DMS 273 (cell line): ENCODE measurements around the gene TTLL8.

ENCODE experiments used
- DNase-seq: peaks from one replicate; lab custom pipeline; 2025; ENCODE audit not compliant: unreplicated experiment; lab: John Stamatoyannopoulos, UW

Gene TTLL8

DNA sequence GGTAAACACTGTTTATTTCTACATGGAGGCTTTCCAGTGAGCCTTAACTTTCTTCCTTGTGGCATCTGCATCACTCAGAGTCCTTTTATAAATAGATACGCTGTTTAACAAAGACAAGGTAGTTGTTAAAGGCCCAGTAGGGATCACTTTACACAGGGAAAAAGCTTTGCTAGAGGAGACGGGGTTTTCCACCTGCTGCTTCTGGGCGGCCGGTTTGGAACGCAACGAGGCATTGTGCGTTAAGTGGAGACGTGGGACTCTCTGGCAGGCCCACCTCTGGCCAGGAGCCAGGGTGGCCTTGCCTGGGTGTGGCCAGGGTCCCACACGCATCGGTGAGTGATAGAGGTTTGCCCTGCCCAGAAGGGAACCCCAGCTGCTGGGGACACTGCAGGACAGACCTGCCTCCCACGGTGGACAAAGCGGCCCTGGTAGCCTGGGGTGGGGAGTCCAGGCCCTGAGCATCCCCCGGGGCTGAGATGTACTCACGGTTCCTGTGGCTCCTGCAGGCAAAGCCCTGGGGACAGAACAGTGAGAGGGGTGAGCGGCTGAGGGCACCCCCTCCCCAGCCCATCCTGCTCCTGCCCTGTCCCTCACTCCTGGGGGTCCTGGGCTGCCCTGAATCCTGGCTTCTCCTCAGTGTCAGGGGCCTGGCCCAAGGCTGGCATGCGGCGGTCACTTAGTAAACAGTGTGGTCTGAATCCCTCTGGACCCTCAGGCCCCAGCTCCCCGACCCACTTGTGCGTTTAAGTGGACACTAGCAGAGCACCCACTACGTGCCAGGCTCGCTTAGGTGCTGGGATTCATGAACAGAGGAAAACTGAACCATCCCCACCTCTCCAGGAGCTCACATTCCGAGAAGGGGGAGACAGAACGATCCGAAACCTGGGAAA lies 49.7 kb downstream of the TTLL8 start:
- no peak for DNase-seq

DNA sequence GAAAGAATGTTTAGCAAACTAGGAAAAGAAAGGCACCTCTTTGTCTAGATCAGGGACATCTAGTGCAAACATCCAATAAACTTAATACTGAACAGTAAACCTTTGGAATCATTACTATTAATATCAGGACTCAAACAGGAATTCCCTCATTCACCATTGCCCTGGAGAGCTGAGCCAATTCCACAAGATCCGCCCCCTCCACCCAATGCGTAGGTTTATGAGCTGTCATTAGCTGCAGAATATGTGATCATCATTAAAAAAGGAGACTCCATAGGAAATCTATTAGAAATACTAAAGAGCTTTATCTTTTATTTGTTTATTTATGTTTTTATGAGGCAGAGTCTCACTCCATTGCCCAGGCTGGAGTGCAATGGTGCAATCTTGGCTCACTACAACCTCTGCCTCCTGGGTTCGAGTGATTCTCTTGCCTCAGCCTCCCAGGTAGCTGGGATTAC lies 51.0 kb downstream of the TTLL8 start:
- no peak for DNase-seq

DNA sequence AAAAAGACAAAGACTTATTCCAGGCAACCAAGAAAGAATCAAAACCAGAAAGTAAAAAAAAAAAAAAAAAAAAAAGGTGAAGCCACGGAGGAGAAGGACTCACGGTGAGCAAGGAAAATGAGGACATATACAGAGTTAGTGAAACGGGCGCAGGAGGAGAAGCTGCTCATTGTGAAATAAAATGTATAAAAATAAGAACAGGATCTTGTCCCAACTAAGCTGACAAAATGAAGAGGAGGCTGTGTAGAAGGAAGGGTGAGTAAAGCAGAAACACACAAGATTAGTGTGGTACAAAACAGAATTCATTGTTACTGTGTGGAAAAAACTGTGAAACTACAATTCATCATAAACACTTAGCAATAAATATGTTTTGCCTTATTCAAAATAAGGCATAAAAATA lies 53.2 kb downstream of the TTLL8 start:
- DNase-seq, result no peak

DNA sequence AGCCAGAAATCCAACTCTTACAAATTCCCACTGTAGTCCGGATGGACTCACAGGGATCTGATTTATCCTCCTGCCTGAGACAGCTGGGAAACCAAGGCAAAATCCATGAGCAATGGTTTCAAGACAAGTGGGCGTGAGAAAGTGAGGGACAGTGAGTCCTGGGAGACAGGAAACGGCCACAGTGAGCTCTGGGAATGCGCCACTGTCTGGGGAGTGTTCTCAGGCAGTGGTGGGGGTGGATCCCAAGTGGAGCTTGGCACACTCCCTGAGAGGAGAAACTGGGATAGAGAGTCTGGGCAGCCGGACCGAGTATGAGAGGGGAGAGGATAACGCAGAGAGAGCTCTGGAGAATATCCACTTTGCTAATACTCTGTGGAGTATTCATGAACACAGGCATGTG lies 55.3 kb downstream of the TTLL8 start:
- no peak for DNase-seq

DNA sequence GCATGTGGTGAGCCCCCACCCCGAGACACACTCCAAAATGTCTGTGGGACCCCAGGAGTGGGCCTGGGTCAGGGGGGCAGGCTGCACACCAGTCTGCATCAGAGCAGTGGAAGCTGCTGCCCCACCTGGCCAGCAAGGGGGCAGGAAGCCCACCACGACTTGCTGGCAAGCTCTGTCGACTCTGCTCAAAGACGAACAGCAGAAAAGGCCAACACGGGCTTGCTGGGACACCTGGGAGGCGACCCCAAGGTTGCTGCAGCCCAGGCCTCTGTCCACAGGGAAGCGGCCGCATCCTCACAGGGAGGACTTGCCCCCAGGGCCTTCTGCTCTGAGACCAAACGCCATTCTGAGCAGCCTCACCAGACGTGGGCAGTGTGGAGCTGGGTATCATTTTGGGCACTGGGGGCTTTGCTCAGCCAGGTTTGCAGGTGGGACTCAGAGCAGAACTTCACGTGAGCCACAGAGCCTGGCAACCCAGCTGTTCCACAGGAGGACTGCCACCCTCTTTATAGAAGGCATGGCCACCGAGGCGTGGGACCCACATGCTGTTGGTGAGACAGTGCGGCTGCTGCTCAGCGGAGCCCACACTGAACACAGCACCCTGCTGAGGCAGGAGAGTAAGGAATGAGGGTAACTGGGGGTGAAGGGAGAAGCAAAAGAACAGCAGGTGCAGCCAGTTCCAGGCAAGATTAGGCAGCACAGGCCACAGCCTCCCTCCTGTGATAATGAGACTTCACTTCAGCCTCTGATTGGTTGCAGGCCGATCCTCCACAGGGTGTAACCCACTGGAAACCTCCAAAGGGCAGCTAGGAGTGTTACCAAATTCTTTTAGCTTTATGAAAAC lies 56.5 kb downstream of the TTLL8 start:
- peak; percentile 20 for DNase-seq

DNA sequence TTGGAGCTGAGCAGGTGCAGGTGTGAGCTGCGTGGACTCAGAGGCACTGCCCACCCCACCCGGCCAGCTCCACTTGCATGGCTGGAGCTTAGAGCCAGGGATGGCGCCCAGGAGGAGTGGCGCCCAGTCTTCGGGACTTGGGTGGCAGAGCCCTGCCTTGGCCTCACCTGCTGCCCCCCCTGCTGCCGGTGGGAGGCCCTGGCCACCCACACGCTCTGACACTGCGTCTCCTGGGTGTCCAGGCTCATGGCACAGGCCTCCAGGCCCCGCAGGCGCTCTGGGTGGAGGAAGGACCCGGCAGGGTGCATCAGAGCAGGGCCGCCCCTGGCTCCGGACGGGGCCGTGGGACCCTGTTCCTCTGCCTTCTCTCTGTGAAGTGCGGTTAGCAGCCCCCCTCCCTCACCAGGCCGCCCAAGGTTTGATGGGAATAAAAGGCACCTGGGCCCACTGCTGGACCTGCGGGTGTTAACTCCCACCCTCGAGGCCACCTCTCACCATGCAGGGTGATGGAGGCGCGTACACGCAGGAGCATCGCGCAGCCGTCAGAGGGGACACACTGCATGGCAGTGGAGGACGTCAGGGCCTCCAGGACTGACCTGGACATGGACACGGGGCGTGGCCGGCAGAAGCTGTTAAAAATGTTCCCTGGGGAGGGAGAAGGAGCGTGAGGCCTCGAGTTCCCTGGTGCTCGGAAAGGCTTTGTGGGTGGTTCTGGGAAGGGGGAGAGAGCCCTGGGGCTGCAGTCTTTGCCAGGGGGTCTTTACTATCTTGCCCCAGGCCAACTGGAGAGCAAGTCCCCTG lies 57.3 kb downstream of the TTLL8 start:
- DNase-seq, result no peak

DNA sequence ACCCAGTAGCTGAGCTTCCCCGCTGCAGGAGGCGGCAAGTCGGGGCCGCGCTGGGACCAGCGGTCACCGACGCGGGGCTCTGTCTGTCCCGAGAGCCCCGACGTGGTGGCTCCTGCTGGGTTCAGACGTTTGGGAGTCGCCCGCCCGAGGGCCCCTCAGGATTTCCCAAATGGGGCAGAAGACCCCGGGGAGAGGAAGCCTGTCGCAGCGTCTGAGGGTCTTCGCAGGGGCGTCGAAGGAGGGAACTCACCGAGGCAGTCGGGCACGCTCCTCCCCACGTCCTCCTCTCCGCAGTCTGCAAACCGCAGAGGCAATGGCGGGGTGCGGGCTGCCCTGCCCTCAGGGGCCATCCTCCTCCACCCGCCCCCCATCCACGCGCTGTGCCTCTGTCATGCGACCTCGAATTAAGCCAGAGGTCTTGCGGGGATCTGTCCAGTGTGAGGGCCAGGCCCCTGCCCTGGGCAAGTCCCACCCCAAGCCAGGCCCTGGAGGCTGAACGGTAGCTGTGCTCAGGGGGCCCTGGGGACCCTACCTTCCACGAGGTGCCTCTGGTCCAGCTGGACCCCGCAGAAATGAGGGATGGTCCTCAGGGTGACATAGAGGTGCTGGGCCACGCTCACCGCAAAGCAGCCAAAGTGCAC lies 58.0 kb downstream of the TTLL8 start:
- no peak for DNase-seq

DNA sequence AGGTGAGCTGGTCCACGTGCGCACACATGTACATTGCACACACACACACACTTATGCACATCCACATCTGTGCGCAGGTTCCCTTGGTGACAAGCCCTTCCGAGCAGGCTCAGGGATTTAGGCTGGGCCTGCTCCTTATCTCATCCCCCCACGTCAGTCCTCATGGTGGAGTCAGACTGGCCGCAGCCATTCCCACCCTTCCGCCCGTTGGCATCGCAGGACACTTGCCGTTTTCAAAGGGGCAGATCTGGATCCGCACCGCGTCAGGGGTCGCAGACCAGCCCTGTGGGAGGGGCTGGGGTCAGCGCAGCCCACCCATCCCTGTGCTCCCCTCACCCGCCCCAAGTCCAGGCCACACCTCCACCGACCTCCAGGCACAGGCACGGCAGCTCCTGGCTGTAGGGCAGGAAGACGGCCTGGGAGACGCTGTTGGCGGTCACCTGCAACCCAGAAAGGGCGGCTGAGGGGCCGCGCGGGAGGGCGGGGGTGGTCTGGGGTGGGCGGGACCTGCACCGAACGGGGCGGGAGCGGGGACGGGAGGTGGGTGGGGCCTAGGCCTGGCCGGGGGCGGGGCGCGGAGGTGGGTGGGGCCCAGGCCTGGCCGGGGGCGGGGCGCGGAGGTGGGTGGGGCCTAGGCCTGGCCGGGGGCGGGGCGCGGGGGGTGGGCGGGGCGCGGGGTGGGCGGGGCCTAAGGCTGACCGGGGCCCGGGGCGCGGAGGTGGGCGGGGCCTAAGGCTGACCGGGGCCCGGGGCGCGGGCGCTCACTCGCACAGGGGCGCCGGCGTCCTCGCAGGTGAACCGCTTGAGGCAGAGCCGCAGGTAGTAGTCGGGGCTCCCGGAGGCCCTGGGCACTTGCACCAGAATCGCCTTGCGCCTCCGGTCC lies 58.8 kb downstream of the TTLL8 start:
- DNase-seq, result no peak

DNA sequence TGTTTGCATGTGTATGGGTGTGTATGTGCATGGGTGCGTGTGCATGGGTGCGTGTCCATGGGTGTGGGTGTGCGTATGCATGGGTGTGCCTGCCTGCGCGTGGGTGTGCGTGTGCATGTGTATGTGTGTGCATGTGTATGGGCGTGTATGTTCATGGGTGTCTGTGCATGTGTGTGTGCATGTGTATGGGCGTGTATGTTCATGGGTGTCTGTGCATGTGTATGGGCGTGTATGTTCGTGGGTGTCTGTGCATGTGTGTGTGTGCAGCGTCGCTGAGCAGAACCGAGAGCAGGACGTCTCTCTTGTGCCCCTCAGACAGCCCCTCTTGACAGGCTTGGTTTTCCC lies 59.4 kb downstream of the TTLL8 start:
- no peak for DNase-seq

DNA sequence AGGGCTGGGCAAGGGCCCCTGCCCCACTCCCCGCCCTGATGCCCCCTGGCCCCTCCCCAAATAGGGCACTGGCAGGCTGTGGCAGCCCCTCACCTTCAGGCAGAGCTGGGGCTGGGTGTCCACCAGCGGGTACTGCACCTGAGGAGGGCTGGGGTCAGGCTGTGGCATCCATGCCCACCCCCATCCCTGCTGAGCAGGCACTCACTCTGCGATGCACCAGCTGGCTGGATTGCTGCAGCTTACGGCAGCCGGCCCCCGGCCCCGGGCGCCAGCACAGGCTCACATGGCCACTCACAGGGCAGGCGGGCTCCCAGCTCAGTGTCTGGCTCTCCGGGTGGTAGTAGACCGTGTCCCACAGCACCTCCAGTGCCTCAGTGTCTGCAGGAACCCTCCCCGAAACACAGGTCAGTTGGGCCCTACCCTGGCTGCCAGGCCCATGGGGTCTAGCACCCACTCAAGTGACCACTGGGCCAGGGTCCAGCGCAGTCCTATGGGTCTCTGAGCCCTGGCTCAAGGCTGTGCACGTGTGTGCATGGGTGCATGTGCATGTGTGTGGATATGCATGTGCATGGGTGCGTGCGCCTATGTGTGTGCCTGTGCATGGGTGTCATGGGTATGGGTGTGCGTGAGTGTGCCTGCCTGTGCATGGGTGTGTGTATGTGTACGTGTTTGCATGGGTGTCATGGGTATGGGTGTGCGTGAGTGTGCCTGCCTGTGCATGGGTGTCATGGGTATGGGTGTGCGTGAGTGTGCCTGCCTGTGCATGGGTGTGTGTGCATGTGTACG lies 60.0 kb downstream of the TTLL8 start:
- DNase-seq, result no peak

DNA sequence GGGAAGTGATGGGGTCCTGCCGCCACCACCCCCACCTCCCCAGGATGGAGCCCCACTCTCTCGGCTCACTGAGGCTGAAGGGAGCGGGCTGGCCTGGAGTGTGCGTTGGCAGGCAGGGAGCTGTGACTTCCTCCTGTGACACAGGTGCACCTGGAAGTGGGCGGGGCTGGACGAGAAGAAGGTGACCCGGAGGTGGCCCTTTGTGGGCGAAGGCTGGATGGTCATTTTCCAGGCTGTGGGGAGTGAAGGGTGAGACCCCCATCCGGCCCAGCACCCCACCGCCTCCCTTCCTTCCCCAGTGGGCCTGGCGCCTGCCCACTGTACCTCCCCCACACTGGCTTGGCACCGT lies 60.9 kb downstream of the TTLL8 start:
- no peak for DNase-seq

DNA sequence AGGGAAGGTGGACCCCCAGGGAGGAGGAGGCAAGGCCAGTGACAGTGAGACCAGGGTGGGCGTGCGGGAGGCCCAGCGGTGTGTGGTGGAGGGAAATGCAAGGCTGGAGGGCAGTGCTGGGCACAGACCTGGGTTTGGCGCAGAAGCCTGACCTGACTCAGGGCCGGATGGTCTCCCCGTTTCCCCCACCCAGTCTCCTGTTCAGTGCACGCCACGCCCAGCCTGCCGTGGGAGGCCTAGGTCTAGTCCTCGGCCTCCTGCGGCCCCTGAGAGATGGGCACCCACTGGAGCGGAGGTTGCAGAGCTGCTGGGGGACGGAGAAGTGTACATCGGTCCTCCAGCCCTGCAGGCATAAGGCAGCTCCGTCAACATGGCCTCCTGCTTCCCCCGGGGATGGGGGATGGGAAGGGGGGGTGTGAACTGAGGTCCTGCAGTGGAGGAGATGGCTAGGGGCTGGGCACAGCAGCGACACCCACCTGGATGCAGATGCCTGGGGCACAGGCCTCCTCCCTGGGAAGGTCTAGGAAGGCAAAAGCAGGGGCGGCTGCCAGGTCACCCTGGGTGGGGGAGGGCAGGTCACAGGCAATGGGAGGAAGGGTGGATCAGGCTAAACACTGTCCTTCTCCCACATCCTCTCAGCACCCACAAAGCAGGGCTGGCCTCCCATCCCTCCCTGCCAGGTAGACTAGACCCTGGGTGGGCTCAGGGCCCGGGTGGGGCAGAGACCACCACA lies 61.4 kb downstream of the TTLL8 start:
- no peak for DNase-seq

DNA sequence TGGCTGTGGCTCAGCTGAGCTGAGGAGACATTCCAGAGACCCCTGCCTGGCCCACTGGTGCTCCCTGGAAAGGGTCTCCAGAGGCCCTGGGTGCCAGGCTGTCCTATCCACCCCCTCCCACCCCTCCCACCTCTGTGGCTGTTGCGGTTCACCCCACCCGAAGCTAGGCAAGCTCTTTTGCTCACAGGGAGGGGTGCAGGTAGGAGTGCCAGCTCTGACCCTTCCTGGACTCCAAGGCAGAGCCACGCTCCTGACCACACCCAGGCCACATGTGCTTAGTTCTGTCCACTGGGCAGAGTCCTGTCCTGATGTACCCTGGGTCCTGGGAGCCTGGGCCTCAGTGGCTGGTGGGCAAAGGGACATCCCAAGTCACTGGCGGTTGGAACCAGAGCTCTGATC lies 62.0 kb downstream of the TTLL8 start:
- no peak for DNase-seq

DNA sequence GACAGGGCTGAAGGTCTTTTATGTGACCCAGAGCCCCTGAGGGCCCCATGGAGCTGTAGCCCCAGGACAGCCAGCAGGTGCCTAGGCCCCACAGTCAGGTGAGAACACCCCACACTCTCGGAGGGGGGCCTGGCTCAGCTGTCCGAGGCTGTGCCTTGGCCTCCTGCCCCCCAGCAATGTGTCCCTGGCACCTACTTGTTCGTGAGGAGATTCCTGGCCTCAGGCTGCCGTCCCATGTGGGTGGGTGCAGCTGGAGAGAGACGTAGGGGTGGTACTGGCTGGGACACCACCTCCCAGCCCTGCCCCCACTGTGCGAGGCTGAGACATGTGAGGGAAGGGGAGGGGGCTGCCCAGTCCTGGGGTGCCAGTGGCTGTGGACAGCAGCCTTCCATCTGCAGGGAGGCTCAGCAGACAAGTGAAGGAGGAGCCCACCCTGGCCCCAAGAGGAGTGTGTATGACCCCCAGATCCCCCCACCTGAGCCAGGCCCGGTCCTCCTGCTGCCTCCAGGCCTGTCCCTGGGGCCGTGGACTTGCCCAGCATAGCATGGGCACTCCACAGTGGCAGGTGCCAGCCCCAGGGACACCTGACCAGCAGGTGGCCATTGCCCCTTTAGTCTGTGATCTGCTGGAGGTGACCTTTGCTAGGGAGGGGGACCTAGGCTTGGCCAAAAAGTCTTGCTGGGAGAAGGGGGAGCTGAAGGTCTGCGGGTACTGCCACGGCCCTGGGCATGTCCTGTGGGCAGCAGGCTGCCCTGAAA lies 62.6 kb downstream of the TTLL8 start:
- DNase-seq, result no peak

DNA sequence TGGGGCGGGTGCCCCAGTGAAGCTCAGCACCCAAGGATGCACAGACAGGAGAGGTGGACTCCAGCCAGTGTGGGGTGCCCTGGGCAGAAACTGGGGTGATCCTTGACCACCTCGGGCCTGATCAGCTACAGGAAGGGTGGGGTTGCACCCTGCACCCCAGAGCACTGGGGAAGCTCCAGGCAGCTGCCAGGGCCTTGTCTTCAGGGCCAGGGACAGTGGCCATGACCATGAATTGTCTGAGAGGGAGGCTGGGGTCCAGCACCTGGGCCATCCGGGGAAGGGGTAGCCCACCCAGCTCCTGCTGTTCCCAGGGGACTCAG lies 63.1 kb downstream of the TTLL8 start:
- no peak for DNase-seq

DNA sequence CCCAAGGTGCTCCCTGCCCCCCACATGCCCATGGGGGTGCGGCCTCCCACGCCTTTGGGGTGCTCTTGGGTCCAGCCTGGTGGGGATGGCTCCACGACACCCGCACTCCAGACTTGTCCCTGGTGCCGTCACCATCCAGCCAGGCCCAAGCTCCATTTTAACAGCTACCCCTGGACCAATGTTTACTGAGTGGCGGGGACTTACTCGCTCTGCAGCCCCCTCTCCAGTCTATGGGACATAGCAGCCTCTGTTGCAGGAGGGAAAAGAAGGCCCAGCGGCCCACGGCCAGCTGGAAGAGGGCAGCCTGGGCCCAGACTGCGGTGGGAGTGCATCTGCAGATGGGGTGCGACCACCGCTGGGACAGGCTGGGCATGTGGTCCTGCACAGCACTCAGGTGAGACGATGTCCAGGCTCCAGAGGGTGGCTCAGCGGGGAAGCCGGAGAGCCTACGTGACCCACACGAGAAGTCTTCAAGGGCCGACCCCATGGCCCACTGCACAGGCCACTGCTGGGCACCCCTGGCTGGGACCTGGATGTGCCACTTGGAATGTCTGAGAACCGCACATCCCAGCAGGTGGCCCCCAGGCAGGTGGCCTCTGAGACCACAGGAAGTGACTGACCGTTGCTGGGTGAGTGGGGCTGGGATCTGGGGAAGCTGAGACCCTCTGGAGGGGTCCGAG lies 63.6 kb downstream of the TTLL8 start:
- no peak for DNase-seq

DNA sequence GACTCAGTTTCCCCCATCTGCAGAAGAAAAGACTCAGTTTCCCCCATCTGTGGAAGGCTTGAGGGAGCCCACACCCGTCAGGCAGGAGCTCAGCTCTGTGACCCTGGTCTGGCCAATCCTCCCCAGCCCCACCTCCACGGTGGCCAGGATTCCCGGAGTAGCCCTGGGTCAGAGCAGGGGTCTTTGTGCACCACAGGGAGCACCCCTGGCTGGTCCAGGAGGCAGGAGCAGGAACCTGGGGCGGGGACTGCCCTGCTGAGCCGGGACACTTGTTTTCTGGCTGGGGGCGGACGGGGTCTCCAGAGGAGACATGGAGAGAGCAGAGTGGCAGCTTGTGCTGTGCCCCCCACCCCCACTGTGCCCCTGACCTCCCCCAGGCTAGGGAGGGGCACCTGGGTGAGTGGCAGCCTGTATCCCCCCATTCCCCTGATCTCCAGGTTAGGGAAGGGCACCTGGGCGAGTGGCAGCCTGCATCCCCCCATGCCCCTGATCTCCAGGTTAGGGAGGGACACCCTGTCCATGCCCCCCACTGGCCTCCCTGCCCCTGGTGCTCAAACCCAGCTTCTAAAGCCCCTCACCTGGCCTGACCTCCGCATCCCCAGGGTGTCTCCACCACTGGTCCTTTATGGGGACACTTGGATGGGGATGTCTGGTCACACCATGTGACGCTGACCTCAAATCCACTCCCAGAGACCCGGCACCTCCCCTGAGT lies 64.3 kb downstream of the TTLL8 start:
- DNase-seq, result no peak
